ENCODE measurements around the gene RNF145.
A peak's percentile ranks its signal among the peaks of the same experiment; 100 is the strongest.

The RNF145 gene

DNA sequence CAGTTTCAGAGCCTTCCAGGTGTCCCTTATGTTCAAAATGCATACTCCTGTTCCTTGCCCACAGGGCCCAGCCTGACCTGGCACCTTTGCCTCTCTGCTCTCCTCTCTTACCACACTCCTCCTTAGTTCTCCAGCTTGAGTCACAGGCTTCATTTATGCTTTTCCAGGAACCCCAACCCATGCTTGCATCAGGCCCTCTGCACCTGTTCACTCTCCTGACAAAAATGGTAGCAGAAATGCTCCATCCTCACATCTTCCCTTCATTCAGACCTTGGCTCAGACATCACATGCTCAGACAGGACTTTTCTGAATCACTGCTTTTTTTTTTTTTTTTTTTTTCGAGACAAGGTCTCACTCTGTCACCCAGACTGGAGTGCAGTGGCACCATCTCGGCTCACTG is 15.1 kb upstream of the RNF145 start:
- in situ Hi-C loops (cut with HindIII; ENCODE audit: low pct_ligation_motif_present, low pct_unique_long_range_greater_than_20kb, low sequenced_read_pairs), result no loop called here
- no peak for DNase-seq

- in situ Hi-C loops (cut with HindIII; ENCODE audit: low pct_ligation_motif_present, low pct_unique_long_range_greater_than_20kb, low sequenced_read_pairs), result no loop called here
- no peak for DNase-seq
These were observed 14.1 kb upstream of the RNF145 start for GRCh38 chr5:159223469-159223868.

DNA sequence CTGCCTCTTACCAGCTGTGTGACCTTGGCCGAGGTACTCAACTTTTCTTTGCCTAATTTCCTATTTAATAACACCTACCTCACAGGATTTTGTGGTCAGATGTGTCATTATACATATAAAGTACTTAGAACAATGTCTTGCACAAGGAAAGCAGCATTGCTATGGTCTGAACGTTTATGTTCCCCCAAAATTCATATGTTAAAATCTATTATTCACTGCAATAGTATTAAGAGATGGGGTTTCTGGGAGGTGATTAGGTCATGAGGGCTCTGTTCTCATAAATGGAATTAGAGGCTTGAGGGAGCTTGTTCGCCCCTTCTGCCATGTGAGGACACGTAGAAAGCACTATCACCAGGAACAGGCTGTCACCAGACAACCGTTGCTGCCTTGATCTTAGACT is 10.9 kb upstream of the RNF145 start:
- no peak for DNase-seq
- in situ Hi-C loops (cut with HindIII; ENCODE audit: low pct_ligation_motif_present, low pct_unique_long_range_greater_than_20kb, low sequenced_read_pairs), result no loop called here

GRCh38 chr5:159218595-159219023 is 9.3 kb upstream of the RNF145 start:
- in situ Hi-C loops (cut with HindIII; ENCODE audit: low pct_ligation_motif_present, low pct_unique_long_range_greater_than_20kb, low sequenced_read_pairs), result no loop called here
- no peak for DNase-seq

GRCh38 chr5:159217236-159217635 is 7.9 kb upstream of the RNF145 start:
- DNase-seq, result no peak
- in situ Hi-C loops (cut with HindIII; ENCODE audit: low pct_ligation_motif_present, low pct_unique_long_range_greater_than_20kb, low sequenced_read_pairs), result no loop called here

- no peak for DNase-seq
- in situ Hi-C loops (cut with HindIII; ENCODE audit: low pct_ligation_motif_present, low pct_unique_long_range_greater_than_20kb, low sequenced_read_pairs), result no loop called here
These were observed 7.1 kb upstream of the RNF145 start for GRCh38 chr5:159216454-159216853.

GRCh38 chr5:159215886-159216285 is 6.5 kb upstream of the RNF145 start:
- no peak for DNase-seq
- in situ Hi-C loops (cut with HindIII; ENCODE audit: low pct_ligation_motif_present, low pct_unique_long_range_greater_than_20kb, low sequenced_read_pairs), result no loop called here

GRCh38 chr5:159214486-159215271 is 5.3 kb upstream of the RNF145 start:
- in situ Hi-C loops (cut with HindIII; ENCODE audit: low pct_ligation_motif_present, low pct_unique_long_range_greater_than_20kb, low sequenced_read_pairs), result no loop called here
- no peak for DNase-seq

GRCh38 chr5:159212657-159213462 is 3.5 kb upstream of the RNF145 start:
- in situ Hi-C loops (cut with HindIII; ENCODE audit: low pct_ligation_motif_present, low pct_unique_long_range_greater_than_20kb, low sequenced_read_pairs), result no loop called here

GRCh38 chr5:159211729-159212174 is 2.4 kb upstream of the RNF145 start:
- in situ Hi-C loops (cut with HindIII; ENCODE audit: low pct_ligation_motif_present, low pct_unique_long_range_greater_than_20kb, low sequenced_read_pairs), result no loop called here
- DNase-seq, result no peak

More at GRCh38 chr5:159212657-159213462, 3.5 kb upstream of the RNF145 start:
- no peak for DNase-seq

DNA sequence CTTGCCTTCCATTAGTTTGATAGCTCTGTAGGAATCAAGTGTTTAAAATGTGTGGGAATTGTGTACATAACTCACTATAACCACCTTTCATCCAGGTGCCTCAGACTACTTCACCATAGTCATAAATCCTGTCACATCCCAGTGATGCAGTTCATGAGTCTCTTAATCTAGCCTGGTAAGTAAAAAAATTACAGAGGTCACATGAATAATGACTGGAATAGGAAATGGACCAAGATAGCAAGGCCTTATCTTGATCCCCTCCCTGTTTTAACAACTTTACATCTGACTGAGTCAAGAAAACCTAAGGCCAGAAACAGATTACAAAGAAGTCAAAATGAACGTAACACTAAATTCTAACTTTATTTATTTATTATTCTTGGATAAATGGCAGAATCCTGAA is 1.5 kb upstream of the RNF145 start:
- in situ Hi-C loops (cut with HindIII; ENCODE audit: low pct_ligation_motif_present, low pct_unique_long_range_greater_than_20kb, low sequenced_read_pairs), result no loop called here
- no peak for DNase-seq

DNA sequence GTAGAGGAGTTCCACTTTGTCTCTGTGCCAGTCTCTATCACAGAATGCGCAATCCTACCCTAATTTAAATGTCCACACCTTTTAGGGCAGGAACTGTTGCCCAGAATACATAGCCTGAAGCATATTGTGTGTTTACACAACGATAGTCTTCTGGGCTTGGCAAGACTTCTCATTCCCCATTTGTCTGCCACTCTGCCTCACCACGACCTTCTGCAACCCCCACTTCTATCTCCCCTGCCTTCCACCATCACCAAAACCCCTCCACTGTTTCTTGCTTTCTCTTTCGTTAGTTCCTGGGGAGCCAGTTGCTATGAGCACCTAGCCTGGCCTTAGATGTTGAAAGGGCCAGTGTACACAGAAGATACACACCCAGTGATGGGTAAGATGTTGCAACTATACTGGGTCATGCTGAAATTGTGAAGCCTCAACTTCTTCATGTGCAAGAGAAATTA is 883 bp upstream of the RNF145 start:
- DNase-seq, result no peak
- in situ Hi-C loops (cut with HindIII; ENCODE audit: low pct_ligation_motif_present, low pct_unique_long_range_greater_than_20kb, low sequenced_read_pairs), result no loop called here

- in situ Hi-C loops (cut with HindIII; ENCODE audit: low pct_ligation_motif_present, low pct_unique_long_range_greater_than_20kb, low sequenced_read_pairs), result no loop called here
- DNase-seq, result peak; percentile 44
These were observed 577 bp downstream of the RNF145 start for GRCh38 chr5:159208514-159209437.

DNA sequence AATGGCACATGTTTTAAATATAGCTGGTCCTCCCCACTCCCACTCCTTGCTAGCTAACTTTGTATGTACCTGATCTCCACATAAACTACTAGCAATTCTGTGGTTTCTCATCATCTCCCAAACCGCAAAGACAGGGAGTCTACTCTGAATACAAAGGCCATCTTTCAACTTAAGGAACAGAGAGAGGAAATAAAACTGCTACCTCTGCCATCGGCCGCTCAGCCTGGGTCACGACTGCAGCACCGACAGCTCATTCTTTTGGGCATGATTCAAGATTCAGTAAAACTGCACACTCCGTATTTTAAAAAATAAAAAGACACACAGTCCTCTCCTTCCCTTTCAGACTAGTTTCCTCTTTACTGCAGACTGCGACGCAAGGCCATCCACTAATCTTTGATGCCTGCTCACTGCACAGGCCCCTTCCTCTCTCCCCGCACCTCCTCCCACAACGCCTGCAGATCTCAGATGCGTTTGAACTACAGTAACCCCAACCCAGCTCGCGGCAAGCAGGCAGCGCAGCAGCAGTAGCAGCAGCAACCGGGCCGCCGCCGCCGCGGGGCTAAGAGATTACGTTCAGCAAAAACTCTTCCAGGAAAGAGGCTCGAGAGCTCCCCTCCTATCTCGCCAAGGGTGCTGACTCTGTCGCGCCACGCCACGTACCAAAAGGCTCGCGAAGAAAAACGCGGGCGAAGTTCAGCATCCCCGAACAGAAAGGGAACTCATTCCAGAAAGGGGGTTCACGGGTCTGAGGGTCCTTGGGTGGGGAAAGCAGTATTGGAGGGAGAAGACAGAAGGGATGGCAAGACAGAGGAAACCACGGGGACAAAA is 1.5 kb downstream of the RNF145 start:
- peak; percentile 68 for DNase-seq
- in situ Hi-C loops (cut with HindIII; ENCODE audit: low pct_ligation_motif_present, low pct_unique_long_range_greater_than_20kb, low sequenced_read_pairs), result no loop called here

- in situ Hi-C loops (cut with HindIII; ENCODE audit: low pct_ligation_motif_present, low pct_unique_long_range_greater_than_20kb, low sequenced_read_pairs), result no loop called here
- DNase-seq, result no peak
These were observed 2.1 kb downstream of the RNF145 start for GRCh38 chr5:159207222-159207685.

GRCh38 chr5:159206818-159207217 is 2.5 kb downstream of the RNF145 start:
- in situ Hi-C loops (cut with HindIII; ENCODE audit: low pct_ligation_motif_present, low pct_unique_long_range_greater_than_20kb, low sequenced_read_pairs), result no loop called here
- DNase-seq, result no peak

DNA sequence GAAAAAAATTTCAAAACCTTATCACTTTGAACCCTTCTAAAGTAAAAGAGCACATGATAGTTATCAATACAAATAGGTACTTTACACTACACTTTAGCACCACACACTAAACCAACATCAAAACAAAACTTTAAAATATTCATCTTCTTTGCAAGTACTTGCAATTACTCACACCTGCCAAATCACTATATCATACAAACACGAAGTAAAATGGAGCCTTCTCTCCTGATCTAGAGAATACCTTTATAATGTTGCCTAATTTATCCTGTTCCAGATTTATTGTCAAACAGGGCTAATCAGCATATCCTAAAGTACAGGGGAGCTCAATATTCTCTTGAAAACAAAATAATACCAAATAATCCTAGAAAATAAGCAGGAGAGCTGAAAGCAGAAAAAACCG is 3.0 kb downstream of the RNF145 start:
- no peak for DNase-seq
- in situ Hi-C loops (cut with HindIII; ENCODE audit: low pct_ligation_motif_present, low pct_unique_long_range_greater_than_20kb, low sequenced_read_pairs), result no loop called here

DNA sequence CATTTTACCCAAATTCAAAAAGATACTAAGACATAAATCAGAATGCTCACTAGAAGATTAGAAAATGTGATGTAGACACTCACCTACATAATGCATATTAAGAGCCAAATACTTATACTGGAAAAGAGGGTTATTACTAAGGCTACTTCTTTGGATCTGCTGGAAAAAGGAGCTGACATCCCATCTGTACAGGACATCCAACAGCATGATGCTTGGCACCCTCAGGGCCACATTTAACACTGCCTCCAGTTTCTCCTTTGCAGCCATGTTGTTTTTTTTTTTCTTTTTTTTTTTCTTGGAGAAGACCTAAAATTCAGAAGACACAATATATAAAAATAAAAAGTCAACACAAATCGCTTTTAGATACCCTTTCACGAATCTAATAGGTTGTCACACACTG is 6.0 kb downstream of the RNF145 start:
- no peak for DNase-seq
- in situ Hi-C loops (cut with HindIII; ENCODE audit: low pct_ligation_motif_present, low pct_unique_long_range_greater_than_20kb, low sequenced_read_pairs), result no loop called here
